GM21526 (cell line): Measurements from ENCODE around the gene WWC1.
"Not testable (repeated sequence)": the region's sequence is repeated elsewhere in the genome, so short reads cannot be mapped to it uniquely, and the experiment has no call there.

Source experiments
- ATAC-seq: cut with Tn5 transposase; IDR thresholded peaks from one replicate; pipeline ENCODE4 v1.9.1; 2021; ENCODE audit warnings: moderate library complexity; ENCODE audit not compliant: unreplicated experiment, low FRiP score

The WWC1 gene

DNA sequence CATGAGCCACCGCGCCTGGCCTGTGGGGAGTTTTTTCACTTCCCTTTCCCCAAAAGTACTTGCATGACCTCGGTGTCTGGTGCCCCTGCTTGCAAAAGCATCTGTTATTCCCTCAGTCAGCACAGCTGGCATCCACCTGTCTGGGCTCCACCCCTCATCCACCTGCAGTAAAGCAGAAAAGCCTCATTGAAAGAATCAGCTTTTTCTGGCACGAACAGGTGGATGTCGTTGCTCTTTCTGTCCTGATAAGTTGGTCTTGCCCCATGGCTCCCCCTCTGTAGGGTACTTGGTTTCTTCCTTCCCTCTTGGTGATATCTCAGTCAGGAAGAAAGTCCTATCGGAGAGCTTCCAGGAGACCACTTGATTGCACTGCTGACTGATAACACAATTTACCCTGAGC is 37.4 kb downstream of the WWC1 start:
- ATAC-seq: peak; percentile 83

DNA sequence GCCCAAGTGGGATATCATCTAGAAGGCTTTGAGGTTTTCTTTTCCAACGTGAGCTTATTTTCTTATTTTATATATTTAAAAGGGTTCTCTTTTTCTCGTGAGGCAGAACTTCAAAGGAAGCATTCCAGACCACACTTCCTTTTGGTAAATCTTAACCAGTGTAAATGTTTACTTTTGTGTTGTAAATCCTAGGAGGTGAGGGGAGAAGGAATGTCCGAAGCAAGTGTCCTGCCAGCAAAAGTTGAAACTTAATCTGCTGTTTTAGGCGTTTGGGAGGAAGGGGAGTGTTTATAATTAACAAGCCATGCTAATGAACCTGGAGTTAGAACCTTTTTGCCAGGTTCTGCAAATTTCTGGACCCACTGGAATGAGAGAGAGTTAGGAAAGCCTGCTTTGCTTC is 37.9 kb downstream of the WWC1 start:
- no peak for ATAC-seq

DNA sequence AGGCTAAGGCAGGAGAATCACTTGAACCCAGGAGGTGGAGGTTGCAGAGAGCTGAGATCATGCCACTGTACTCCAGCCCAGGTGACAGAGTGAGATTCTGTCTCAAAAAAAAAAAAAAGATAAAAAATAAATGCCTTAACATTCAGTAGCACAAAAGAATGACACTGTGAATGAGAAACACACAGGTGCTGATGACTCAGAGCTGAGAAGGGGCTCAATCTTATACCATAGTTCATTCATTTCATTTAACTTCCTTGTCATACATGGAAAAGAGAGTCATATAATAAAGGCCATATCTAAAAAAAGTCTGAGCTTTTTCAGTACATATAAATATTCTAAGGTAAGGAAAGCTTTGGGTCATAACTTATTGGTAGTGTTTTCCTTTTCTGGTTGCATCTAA is 40.6 kb downstream of the WWC1 start:
- ATAC-seq: no peak

DNA sequence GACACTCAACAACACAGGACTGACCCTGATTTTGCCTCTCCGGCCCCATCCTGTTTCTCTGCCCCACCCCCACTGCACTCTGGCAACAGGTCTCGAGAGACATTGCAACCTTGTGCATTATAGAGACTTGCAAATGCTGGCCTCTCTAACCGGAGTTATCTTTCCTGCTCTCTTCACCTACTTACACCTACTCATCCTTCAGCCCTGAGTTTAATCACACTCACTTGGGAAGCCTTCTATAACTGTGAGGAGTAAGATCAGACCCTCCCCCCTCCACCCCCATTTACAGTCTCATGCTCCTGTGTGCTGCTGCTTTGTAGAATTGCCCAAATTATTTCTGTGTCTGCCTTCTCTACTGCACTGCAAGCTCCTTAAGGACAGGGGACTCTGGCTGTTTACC is 42.8 kb downstream of the WWC1 start:
- ATAC-seq: no peak

DNA sequence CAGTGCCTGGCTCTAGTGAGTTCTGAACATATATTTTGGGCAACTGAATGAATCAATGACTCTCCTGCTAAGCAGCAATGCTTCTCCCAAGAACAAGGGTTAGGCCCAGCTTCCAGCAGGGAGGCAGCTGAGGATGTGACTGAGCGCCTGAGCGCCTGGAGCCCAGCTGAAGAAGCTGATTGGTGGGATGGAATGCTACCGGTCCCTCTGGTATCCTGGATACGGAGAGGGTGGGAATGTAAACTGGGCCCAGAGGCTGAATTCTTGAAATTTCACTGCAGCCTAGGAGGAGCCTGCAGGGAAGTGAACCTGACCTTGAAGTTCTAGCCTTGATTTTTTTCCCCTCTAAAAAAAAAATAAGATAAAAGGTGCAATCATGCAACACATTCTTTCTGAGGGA is 43.2 kb downstream of the WWC1 start:
- no peak for ATAC-seq

DNA sequence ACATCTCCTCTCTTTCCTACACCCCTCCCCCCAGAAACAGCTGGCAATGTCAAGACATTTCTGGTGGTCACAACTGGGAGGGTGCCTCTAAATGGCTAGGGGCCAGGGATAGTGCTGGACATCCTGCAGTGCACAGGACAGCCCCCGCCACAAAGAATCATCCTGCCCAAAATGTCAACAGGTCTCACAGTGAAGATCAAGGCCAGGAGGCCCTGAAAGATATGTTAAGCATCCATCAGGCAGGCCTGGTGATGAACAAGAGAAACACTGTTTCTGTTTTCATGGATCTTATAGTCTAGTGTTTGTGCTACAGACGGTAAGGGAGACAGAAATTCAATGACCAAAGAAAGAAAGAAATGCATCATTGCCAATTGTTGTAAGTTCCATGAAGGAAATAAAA is 45.9 kb downstream of the WWC1 start:
- ATAC-seq: no peak

DNA sequence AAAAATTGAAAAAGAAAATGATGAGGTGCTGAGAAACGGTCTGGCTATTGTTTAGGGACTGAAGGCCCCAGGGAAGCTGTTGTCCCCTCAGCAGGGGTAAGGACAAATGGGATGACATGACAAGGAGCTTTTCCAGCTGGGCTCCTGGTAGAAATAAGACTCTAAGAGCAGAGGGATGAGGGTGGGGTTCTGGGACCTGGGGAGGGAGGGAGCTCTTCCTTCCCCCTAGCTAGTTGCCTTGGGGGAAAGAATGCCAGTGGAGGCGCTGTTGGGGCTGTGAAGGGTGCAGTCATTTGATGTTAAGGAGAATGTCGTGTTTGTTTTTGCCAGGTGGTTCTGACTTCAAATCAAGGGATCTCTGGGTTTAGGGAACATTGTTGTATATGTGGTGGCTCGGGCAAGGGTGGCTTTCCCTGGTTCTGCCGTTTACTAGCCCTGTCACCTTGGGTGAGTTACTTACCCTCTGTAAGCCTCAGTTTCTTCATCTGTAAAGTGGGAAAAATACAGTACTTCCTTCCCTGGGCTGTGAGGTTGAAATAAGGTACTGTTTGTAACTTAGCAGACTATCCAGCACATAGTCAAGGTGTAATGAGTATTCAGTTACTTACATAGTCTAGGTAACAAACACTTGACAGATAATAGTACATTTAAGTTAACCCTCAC is 47.8 kb downstream of the WWC1 start:
- no peak for ATAC-seq

DNA sequence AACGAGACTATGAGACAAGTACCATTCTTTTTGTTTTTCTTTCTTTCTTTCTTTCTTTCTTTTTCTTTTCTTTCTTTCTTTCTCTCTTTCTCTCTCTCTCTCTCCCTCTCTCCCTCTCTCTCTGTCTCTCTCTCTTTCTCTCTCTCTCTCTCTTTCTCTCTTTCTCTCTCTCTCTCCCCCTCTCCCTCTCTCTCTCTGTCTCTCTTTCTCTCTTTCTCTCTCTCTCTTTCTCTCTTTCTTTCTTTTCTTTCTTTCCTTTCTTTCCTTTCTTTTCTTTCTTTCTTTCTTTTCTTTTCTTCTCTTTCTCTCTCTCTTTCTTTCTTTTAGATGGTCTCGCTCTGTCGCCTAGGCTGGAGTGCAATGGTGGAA is 48.3 kb downstream of the WWC1 start:
- ATAC-seq: not testable (repeated sequence)

DNA sequence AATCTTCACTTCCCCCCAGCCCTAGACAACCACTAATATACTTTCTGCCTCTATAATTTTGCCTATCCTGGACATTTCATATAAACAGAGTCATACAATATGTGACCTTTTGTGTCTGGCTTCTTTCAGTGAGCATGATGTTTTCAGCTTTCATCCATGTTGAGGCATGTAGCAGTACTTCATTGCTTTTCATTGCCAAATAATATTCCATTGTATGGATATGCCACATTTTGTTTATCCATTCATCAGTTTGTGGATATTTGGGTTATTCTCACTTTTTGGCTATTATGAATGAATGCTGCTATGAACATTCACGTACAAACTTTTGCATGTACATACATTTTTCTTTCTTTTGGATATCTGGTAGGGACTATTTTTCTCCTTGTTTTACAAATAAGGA is 49.0 kb downstream of the WWC1 start:
- ATAC-seq: no peak

DNA sequence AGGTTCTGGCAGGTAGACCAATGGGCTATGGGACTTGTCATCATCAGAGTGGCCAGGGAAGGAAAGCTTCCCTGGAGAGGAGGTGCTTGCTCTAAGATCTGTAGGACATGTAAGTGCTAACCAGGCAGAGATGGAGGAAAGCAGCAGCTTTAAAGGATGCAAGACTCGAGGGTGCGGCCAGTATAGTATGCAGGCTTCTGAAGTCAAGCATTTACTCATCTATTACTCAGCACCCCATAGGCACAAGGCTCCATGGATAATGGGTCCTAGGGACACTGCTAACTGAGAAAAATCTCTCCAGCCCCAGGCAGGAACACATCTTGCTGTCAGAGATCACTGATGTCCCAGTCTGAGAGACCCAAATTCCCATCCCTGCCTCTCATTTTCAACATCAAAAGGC is 49.7 kb downstream of the WWC1 start:
- ATAC-seq: no peak

DNA sequence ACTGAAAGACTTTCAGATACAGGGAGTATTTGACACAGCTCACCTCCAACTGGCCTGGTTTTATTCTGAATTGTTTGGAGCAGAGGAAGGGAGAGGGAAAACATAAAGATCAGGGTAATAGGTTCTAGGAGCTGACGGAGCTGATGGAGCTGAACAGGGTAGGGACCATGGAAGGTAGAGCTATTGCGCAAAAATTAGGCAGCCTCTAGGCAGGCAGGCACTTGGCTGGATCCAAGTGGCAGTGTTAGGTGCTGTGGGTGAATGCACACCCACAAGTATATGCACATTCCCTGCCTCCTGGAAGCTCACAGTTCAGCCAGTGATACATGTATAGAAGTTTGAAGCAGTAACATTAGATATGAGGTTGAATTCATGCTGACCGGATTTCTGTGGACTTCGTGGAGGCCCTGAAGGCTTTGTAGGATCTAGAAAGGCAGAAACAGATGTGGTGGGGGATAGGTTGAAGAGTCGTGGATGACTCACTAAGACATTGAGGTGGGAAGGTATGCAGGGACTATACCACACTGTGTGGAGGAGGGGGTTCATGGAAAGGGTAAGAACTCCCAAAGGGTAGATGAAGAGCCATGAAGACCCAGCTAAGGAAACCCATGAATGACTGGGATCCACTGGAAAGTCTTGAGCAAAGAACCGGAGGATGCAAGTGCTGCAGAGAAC is 50.8 kb downstream of the WWC1 start:
- no peak for ATAC-seq

DNA sequence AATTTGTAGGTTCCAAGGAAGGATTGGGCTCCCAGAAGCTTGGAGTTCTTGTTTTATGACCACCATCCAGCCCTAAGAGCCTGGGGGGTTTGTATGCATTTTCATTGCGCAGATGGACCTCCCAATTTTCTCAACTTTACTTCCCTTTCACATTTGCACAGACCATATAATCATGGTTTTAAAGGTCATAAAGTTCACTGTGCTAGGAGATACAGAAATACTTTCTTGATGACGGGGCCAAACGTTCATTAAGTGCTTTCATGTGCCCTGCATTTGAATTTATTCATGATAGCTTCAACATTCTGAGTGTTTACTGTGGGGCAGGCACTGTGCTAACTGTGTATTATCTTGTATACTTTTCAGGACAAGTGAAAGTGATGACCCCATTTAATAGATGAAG is 51.5 kb downstream of the WWC1 start:
- ATAC-seq: no peak

DNA sequence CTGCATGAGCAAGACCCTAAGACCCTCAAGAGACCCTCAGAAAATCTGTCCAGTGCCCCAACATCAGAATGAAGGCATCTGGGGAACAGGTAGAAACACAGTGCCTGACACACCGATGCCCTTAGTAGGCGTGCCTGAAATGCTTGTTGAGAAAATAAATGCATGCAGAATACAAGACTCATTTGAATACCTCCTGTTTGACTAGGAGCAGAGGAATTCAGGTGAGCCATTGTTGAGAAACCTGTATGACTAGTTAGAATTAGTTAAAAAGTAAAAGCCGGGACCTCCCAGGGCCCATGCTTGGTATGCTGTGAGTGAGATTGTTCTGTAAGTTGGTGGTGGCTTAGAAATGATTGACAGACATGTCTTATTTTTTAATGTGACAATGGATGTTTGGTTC is 55.0 kb downstream of the WWC1 start:
- no peak for ATAC-seq

DNA sequence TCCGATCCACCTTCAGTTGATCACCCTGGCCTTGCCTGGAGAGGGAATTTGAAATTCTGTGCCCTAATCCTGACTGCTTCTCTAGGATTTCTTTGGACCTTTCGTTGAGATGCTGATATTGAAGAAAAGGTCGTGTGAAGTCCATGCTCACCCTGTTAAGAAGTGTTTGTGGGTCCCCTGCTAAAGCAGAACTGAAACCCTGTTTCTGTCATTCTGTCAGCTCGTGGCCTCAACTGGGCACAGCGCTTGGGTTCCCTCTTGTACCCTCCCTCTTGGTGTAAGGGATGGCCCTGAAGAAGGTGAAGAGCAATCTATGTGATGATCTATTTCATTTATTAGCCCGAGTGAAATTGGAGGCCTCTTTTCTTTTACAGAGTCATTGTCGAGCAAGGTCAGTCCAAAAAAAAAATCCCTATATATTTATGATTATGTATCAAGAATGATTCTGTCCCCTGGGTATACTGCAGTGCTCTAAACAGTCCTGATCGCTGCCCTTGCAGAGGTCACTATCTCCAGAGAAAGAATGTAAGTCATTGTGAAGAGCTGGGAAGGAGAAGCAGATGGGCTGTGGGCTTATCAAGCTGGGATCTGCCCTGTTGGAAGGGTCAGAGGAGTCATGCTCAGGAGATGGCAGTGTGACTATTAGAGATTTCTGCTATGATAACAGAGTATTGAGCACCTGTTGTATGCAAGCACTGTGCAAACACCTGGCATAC is 56.1 kb downstream of the WWC1 start:
- peak; percentile 79 for ATAC-seq

DNA sequence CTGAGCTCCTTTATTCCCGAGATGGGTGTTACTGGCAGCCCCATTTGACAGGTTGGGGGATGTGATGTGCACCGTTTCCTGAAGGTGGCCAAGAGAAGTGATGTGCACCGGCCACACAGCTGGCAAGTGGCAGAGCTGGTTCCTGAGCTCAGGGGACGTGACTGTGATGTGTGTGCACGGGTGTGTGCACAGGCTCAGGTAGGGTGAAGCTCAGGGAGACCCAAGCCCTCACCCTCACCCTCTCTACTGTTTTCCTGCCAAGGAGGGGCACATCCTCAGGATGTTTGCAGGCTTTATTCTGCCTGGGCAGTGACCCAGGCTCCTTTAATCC is 56.6 kb downstream of the WWC1 start:
- no peak for ATAC-seq

DNA sequence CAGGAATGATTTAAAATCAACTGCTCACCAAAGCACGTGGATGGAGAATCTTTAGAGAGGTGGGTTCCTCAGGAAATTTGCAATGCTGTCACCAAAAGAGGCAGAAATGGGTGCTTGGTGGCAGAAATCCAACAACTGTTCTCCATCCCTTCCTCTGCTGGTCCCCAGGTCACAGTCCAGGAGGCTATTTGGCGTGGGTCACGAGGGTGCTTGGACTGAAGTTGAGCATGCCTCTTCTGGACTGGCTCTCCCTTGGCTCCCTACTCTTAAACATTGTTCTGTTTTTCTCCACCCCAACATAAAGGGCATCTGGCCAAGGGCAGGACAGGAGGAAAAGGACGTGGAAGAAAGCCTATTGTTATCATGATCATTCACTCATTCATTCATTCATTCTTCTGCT is 58.9 kb downstream of the WWC1 start:
- no peak for ATAC-seq

DNA sequence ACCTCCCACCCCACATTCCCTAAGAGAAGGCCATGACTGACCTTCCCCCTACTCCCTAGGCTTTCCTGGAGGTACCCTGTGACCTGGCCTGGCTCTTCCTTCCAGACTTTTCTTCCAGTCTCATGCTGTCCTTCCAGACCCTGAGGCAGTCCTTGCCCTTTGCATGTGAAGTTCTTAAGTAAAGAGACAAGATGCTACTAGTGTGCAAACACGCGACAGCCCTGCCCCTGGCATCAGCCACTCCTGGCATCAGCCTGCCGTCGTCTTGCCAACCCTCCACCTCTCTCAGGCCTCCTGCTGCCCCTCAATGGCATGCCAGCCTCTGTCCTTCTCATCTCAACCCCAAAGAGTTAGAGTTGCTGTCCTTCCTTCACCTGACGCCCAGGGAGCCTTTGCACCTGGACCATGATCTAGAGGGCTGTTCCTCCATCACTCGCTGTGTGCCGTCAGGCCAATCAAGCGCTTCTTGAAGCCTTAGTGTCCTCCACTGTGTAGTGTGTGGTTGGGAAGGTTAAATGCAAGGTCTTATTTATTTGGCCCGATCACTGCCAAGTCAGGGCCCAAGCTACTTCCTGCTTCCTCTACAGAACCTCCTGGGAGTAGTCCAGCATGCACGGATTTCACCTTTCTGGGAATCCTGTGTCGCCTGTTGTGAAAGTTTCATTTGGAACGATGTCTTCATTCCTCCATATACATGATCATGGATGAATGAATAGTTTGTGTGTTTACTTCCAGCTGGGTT is 61.9 kb downstream of the WWC1 start:
- no peak for ATAC-seq

DNA sequence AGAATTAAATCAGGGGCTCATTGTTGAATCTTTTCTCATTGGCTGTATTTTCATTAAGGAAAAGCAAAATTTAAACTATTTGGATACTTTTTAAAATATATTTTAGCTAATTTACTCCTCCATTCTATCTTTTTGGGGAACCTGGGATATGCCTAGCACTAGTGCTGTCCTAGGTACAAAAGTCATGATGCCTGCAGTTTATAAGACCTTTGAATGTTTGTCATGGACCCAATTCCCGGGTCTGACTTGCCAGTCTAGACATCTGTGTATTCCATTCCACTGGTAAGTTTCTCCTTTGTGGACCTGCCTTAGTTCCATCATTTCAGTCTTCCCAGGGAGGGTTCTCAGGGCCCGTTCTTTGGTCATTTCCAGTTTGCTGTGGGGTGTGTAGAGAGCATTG is 63.0 kb downstream of the WWC1 start:
- ATAC-seq: no peak

DNA sequence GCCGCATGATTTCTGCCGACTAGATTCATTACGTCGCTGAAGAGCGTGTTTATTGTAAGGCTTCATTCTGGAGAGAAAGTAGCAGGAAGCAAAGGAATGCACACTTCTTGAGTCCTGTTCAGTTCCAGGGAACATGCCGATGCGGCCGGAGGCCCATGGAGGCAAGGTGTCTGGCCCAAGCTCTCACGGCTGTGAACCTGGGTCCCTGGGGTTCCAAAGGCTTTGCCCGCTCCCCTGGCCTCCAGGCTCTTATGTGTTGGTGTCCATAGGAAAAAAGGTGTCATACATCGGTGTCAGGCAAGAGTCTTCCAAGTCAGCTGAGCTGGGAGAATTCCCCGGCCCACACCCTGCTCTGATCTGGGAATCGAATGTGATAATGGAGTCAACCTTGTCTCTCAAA is 64.7 kb downstream of the WWC1 start:
- ATAC-seq: no peak

DNA sequence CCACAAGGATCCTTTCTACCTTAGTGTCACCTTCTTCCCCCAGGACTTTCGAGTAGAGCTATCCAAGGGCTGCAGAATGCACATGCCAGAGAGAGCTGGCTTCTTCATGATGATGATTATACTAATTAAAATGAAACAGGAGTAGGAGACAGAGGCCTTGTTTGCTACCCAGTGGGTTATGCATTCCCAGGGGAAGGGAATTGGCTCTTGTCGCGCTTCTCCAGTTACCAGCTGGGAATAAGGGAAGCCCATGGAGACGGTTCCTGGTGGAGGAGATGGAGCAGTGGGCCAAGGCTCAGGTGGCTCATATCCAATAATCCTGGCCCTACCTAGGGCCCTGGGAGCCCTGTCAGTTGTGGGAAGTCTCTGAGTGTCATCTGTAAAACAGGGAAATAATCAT is 65.1 kb downstream of the WWC1 start:
- no peak for ATAC-seq

DNA sequence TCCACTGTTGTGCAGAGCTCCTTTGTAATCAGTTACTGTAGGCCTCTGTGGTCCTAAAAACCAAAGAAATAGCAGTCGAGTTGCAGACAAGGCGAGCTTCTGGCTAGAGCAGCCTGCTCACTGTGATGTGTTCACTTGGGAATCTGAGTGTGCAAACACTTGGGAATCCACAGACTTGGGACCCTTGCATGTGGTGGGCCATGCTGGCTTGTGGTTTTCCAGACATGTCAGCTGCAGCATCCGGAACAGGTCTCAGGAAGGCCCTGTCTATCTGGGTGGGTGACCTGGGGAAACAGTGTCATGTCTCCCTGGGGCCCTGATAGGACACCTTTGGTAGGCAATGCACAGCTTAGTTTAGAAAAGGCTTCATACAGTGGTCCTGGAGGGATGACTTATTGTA is 66.4 kb downstream of the WWC1 start:
- ATAC-seq: no peak
